ENCODE measurements around the gene DLX2.

- TF ChIP-seq EZH2 (IDR thresholded peaks at IDR 0.05; ENCODE audit: low read depth) = no peak
- TF ChIP-seq CTCF (conservative IDR thresholded peaks at IDR 0.05) = no peak
Measured at GRCh38 chr2:172137109-172137508, 34.4 kb upstream of the DLX2 start.

All from PC-9 (cell line).